ENCODE data around the gene TPRA1. TPM values are rescaled to one million over a fixed set of nuclear protein-coding genes. Genes with fewer than 3 reads are reported as not detected.

Gene TPRA1
- total RNA-seq, 1 experiment from 2014 or later: 24.2 TPM

GRCh38 chr3:127640042-127640355 lies 49.5 kb upstream of the TPRA1 start:
- CTCF ChIA-PET: interaction anchor here (1.3 to 1.5 kb wide), 2 partner anchors 12 to 65 kb away, joined by 3 to 5 read pairs; no protein-coding TSS in a partner anchor
- no peak overlapping the region; the same call in 1 of the 2 replicates for H3K27ac Mint-ChIP-seq

More at GRCh38 chr3:127640042-127640355, 49.5 kb upstream of the TPRA1 start:
- Mint-ChIP-seq H3K27me3 (ENCODE audit: low read depth) (no peaks in the 10 kb centered on the region), H3K36me3 (peaks cover 8% of the 10 kb centered on the region), H3K9me3 (no peaks in the 10 kb centered on the region), H3K4me3 (no peak overlapping the region), H3K4me1 (peaks cover 17% of the 10 kb centered on the region)
- TF ChIP-seq ZNF219 (CRISPR knock-in tag; IDR thresholded peaks at IDR 0.05; ENCODE audit: borderline replicate concordance) (no peak), ZMAT4 (CRISPR knock-in tag; IDR thresholded peaks at IDR 0.05) (no peak), HMGXB4 (CRISPR knock-in tag; IDR thresholded peaks at IDR 0.05) (no peak), ATF3 (CRISPR knock-in tag; conservative IDR thresholded peaks at IDR 0.05) (no peak), GTF2I (CRISPR knock-in tag; conservative IDR thresholded peaks at IDR 0.05) (no peak), EMX1 (CRISPR knock-in tag; IDR thresholded peaks at IDR 0.05) (no peak), SMAD3 (CRISPR knock-in tag; IDR thresholded peaks at IDR 0.05; ENCODE audit: borderline replicate concordance) (no peak), JUN (CRISPR knock-in tag; IDR thresholded peaks at IDR 0.05) (no peak), MYBL2 (CRISPR knock-in tag; IDR thresholded peaks at IDR 0.05) (no peak), ELF4 (CRISPR knock-in tag; IDR thresholded peaks at IDR 0.05; ENCODE audit: low read depth) (no peak), ZNF423 (CRISPR knock-in tag; IDR thresholded peaks at IDR 0.05) (no peak), IRF2 (CRISPR knock-in tag; IDR thresholded peaks at IDR 0.05; ENCODE audit: borderline replicate concordance, low read depth) (no peak), ZNF317 (CRISPR knock-in tag; IDR thresholded peaks at IDR 0.05; ENCODE audit: borderline replicate concordance, low read depth) (no peak)
- TF ChIP-seq, protein P1, sequence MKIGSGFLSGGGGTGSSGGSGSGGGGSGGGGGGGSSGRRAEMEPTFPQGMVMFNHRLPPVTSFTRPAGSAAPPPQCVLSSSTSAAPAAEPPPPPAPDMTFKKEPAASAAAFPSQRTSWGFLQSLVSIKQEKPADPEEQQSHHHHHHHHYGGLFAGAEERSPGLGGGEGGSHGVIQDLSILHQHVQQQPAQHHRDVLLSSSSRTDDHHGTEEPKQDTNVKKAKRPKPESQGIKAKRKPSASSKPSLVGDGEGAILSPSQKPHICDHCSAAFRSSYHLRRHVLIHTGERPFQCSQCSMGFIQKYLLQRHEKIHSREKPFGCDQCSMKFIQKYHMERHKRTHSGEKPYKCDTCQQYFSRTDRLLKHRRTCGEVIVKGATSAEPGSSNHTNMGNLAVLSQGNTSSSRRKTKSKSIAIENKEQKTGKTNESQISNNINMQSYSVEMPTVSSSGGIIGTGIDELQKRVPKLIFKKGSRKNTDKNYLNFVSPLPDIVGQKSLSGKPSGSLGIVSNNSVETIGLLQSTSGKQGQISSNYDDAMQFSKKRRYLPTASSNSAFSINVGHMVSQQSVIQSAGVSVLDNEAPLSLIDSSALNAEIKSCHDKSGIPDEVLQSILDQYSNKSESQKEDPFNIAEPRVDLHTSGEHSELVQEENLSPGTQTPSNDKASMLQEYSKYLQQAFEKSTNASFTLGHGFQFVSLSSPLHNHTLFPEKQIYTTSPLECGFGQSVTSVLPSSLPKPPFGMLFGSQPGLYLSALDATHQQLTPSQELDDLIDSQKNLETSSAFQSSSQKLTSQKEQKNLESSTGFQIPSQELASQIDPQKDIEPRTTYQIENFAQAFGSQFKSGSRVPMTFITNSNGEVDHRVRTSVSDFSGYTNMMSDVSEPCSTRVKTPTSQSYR (CRISPR knock-in tag; IDR thresholded peaks at IDR 0.05): no peak
- TF ChIP-seq, protein P2, sequence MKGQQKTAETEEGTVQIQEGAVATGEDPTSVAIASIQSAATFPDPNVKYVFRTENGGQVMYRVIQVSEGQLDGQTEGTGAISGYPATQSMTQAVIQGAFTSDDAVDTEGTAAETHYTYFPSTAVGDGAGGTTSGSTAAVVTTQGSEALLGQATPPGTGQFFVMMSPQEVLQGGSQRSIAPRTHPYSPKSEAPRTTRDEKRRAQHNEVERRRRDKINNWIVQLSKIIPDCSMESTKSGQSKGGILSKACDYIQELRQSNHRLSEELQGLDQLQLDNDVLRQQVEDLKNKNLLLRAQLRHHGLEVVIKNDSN (CRISPR knock-in tag; IDR thresholded peaks at IDR 0.05): no peak
- TF ChIP-seq, protein P3, sequence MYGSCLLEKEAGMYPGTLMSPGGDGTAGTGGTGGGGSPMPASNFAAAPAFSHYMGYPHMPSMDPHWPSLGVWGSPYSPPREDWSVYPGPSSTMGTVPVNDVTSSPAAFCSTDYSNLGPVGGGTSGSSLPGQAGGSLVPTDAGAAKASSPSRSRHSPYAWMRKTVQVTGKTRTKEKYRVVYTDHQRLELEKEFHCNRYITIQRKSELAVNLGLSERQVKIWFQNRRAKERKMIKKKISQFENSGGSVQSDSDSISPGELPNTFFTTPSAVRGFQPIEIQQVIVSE (CRISPR knock-in tag; IDR thresholded peaks at IDR 0.05; ENCODE audit: borderline replicate concordance): no peak
- TF ChIP-seq, protein P4, sequence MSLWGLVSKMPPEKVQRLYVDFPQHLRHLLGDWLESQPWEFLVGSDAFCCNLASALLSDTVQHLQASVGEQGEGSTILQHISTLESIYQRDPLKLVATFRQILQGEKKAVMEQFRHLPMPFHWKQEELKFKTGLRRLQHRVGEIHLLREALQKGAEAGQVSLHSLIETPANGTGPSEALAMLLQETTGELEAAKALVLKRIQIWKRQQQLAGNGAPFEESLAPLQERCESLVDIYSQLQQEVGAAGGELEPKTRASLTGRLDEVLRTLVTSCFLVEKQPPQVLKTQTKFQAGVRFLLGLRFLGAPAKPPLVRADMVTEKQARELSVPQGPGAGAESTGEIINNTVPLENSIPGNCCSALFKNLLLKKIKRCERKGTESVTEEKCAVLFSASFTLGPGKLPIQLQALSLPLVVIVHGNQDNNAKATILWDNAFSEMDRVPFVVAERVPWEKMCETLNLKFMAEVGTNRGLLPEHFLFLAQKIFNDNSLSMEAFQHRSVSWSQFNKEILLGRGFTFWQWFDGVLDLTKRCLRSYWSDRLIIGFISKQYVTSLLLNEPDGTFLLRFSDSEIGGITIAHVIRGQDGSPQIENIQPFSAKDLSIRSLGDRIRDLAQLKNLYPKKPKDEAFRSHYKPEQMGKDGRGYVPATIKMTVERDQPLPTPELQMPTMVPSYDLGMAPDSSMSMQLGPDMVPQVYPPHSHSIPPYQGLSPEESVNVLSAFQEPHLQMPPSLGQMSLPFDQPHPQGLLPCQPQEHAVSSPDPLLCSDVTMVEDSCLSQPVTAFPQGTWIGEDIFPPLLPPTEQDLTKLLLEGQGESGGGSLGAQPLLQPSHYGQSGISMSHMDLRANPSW (CRISPR knock-in tag; conservative IDR thresholded peaks at IDR 0.05; ENCODE audit: low read depth): no peak
- DNase-seq (ENCODE audit: low spot score) (no peak), ATAC-seq (no peak)
- POLR2A ChIA-PET: interaction anchor here (0.9 kb wide), 1 partner anchor 65 kb away, joined by 3 read pairs; no protein-coding TSS in a partner anchor
